GM12875 (cell line): ENCODE data around the gene CC2D1A.
A peak's percentile ranks its signal among the peaks of the same experiment; 100 is the strongest.

Source experiments
- H3K4me3 ChIP-seq: one replicate; pipeline ENCODE4 v1.5.1; 2011; ENCODE audit warnings: low read depth, low read length, control low read depth
- TF ChIP-seq, protein P1 (sequence below): IDR thresholded peaks from 2 replicates; pipeline ENCODE4 v1.5.1; 2011; ENCODE audit warnings: low read depth, mild to moderate bottlenecking, control low read depth, inconsistent platforms, low read length, moderate library complexity, borderline replicate concordance; ENCODE audit not compliant: insufficient read depth

The CC2D1A gene

DNA sequence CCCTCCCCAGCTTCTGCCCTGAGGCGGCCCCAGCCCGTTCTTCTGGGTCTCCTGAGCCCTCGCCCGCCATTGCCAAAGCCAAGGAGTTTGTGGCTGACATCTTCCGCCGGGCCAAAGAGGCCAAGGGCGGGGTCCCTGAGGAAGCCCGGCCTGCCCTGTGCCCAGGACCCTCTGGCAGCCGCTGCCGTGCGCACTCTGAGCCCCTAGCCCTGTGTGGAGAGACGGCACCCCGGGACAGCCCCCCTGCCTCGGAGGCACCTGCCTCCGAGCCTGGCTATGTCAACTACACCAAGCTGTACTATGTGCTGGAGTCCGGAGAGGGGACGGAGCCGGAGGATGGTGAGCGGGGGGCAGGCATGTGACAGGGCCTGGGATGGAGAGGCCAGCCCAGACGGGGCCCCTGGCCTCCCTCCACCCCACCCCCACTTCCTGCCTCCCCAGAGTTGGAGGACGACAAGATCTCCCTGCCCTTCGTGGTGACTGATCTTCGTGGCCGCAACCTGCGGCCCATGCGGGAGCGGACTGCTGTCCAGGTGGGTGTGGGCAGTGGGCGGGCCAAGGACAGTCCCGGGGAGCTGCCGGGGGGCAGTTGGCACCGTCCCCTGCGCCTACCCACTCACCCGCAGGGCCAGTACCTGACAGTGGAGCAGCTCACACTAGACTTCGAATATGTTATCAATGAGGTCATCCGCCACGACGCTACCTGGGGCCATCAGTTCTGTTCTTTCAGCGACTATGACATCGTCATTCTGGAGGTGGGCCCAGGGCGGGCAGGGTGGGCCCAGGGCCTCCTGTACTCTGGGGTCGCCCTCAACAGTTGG, 53.4 kb downstream of the CC2D1A start:
- TF ChIP-seq, protein P1, sequence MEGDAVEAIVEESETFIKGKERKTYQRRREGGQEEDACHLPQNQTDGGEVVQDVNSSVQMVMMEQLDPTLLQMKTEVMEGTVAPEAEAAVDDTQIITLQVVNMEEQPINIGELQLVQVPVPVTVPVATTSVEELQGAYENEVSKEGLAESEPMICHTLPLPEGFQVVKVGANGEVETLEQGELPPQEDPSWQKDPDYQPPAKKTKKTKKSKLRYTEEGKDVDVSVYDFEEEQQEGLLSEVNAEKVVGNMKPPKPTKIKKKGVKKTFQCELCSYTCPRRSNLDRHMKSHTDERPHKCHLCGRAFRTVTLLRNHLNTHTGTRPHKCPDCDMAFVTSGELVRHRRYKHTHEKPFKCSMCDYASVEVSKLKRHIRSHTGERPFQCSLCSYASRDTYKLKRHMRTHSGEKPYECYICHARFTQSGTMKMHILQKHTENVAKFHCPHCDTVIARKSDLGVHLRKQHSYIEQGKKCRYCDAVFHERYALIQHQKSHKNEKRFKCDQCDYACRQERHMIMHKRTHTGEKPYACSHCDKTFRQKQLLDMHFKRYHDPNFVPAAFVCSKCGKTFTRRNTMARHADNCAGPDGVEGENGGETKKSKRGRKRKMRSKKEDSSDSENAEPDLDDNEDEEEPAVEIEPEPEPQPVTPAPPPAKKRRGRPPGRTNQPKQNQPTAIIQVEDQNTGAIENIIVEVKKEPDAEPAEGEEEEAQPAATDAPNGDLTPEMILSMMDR, result no peak
- no peak overlapping the region for H3K4me3 ChIP-seq

DNA sequence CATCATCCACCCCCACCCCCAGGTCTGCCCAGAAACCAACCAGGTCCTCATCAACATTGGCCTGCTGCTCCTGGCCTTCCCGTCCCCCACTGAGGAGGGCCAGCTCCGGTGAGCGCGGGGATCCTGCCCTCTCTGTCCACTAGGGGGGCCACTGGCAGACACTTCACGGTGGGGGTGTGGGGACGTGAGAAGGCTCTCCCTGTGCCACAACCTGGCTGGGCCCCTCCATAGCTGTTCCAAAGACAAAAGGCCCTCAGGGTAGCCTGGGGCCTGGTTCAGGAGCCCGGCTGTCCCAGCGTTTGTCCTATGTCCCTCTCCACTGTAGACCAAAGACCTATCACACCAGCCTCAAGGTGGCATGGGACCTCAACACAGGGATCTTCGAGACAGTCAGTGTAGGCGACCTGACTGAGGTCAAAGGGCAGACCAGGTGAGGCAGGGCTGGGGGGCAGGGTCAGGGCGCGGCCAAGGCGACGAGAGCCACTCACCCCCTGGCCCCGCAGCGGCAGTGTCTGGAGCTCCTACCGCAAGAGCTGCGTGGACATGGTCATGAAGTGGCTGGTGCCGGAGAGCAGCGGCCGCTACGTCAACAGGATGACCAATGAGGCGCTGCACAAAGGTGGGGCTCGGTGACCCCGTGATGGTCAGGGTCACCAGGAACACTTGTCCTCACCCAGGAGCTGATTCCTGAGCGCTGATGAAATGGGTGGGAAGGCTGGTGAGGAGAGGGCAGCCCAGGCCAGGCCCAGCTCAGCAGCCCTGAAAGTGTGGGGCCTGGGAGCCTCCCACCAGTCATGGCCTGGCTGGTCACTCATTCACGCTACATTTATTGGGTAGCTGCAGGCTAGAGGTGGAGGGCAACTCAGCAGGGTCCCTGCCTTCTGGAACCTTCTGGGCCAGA, 54.2 kb downstream of the CC2D1A start:
- no peak overlapping the region for H3K4me3 ChIP-seq
- TF ChIP-seq, protein P1, result peak; percentile 43; the same call in 1 of the 2 replicates

DNA sequence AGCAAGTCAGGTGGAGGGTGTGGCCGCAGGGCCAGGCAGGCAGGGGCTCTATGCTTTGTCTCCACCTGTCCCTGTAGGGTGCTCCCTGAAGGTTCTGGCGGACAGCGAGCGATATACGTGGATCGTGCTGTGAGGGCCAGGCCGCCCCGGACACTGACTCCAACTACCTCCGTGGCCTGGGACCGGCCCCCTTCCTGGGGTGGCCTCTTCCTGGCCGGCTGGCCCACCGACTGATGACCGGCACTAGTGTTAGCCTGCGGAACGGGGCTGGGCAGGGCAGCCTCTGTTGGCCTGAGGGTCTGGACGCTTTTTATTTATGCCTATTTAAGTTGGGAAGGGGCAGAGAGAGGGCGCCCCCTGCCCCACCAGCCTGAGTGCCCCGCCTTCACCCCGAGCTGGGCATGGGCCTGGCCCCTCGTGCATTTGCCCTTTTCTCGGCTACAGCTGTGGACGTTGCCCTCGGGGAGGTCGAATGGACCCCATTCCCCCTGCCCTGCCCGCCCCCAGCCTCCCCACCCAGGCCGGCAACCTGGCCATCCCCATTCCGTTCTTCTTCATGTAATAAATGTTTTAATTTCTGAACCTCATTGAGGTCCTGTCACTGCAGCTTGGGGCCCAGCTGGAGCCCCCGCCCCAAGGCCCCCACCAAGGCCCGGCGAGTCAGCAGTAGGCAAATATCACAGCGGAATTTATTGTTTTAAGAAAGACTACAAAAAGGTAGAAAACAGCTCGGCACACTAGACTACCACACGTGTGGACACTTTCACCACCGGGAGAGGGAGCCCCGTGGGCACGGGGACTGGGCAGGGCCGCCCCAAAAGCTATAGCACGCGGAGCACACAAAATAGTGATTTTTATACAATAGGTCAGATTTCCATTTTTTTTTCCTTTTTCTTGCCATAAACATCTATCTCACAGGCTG, 55.1 kb downstream of the CC2D1A start:
- TF ChIP-seq, protein P1, result no peak
- H3K4me3 ChIP-seq, result no peak overlapping the region

DNA sequence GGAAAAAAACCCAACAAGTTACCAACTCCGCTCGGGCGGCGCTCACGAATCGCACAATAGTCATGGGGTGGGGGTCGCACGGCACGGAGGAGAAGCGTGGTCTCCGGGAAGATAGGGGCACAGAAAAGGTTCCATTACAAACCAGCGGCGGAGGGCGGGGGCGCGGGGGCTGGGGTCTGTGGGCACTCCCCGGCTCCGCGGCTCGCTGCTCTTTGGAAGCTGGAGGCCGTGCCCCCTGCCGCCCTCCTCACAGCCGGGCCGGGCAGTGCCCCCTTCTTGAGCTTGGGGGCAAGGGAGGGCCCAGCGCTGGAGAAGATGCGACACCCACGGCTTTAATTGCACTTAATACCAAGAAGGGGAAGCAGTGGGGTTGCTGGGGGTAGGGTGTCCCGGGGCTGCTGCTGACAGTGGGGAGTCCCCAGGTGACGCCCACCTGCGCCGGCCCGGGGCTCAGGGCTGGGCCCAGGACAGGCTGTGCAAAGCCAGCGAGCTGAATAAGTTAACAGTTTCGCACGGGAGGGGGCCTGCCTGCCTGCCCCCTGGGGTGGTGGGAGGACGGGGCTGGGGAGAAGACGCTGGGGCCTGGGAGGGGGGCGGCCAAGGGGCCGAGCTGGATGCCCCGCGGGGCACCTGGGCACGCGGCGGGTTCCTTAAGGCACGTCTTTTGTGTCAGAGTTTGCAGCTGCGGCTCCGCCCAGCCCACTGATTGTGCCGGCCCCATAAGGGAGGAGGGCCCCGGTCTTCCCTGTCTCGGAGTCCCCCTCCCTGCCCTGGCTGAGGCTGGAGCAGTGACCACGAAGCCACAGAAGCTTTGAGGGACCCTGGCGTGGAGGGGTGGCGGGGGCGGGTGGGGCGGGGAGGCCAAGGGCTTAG, 56.1 kb downstream of the CC2D1A start:
- no peak overlapping the region for H3K4me3 ChIP-seq

DNA sequence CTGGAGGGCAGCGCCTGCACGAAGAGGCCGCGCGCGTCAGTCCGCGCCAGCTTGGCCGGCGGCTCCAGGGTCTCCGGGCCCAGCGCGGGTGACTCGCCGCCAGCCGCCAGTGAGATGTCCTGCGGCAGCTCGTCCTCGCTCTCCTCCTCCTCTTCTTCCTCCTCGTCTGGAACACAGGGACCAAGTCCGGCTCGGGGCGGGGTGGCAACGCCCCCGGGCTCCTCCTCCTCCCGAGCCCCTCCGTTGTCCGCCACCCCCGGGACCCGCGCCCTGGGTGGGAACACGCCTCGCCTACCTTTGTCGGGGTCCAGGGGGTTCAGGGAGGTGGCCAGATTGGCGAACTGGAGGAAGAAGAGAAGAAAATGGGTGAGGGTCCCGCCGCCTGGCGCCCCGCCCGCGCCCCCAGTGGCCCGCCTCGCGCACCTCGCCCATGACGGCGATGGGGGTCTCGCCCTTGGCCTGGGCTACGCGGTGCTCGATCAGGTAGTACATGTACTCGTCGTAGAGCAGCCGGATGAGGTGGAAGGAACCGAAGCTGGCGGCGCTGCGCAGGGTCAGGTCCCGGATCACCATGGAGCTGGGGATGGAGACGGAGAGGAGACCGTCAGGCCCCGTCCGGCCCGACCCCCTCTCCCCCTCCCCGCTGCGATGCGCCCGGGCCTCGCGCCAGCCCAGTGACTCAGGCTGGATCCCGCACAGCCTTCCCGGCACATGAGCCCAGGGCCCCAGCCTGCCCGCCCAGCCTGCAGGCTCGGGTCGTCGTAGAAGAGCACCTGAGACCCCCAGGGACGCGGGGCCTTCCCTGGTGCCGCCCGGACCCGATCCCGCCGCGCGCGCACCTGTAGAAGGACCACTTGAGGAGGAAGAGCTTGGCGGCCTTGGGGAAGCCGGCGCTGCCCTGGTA, 57.0 kb downstream of the CC2D1A start:
- TF ChIP-seq, protein P1, result no peak
- H3K4me3 ChIP-seq, result no peak overlapping the region

More for the DNA sequence above, 56.1 kb downstream of the CC2D1A start:
- TF ChIP-seq, protein P1, result no peak
